ENCODE data around the gene COP1.

COP1 gene

GRCh38 chr1:176066709-176067108 lies 140.4 kb downstream of the COP1 start:
- Histone ChIP-seq H3K36me3 (ENCODE audit: insufficient read depth, low read length) (no peaks in the 10 kb centered on the region), H3K27ac (no peak overlapping the region), H3K4me3 (no peak overlapping the region), H3K9ac (ENCODE audit: insufficient read length) (no peak overlapping the region), H3K9me3 (ENCODE audit: low read depth, low read length) (no peaks in the 10 kb centered on the region)
- TF ChIP-seq FOXP2 (optimal IDR thresholded peaks at IDR 0.05; ENCODE audit: control extremely low read depth, extremely low read length, insufficient read depth) (no peak), POLR2AphosphoS5 (IDR thresholded peaks at IDR 0.05; ENCODE audit: borderline replicate concordance, low read depth, low read length) (no peak), EZH2 (IDR thresholded peaks at IDR 0.05) (no peak)
- DNase-seq (ENCODE audit: low read depth, low spot score) = no peak

- no peak for DNase-seq (ENCODE audit: low read depth, low spot score)
- Histone ChIP-seq H3K36me3 (ENCODE audit: insufficient read depth, low read length) (no peaks in the 10 kb centered on the region), H3K27ac (no peak overlapping the region), H3K9ac (ENCODE audit: insufficient read length) (no peak overlapping the region), H3K9me3 (ENCODE audit: low read depth, low read length) (no peaks in the 10 kb centered on the region), H3K4me3 (no peak overlapping the region)
- no peak for TF ChIP-seq EZH2 (IDR thresholded peaks at IDR 0.05)
- no peak for TF ChIP-seq POLR2AphosphoS5 (IDR thresholded peaks at IDR 0.05; ENCODE audit: borderline replicate concordance, low read depth, low read length)
- TF ChIP-seq FOXP2 (optimal IDR thresholded peaks at IDR 0.05; ENCODE audit: control extremely low read depth, extremely low read length, insufficient read depth) = no peak
Observed at GRCh38 chr1:176058686-176059085, 148.4 kb downstream of the COP1 start.

- Histone ChIP-seq H3K9me3 (ENCODE audit: low read depth, low read length) (no peaks in the 10 kb centered on the region), H3K36me3 (ENCODE audit: insufficient read depth, low read length) (no peaks in the 10 kb centered on the region), H3K4me3 (no peak overlapping the region), H3K27ac (no peak overlapping the region), H3K9ac (ENCODE audit: insufficient read length) (no peak overlapping the region)
- TF ChIP-seq POLR2AphosphoS5 (IDR thresholded peaks at IDR 0.05; ENCODE audit: borderline replicate concordance, low read depth, low read length) = no peak
- TF ChIP-seq FOXP2 (optimal IDR thresholded peaks at IDR 0.05; ENCODE audit: control extremely low read depth, extremely low read length, insufficient read depth) = no peak
- no peak for TF ChIP-seq EZH2 (IDR thresholded peaks at IDR 0.05)
- DNase-seq (ENCODE audit: low read depth, low spot score) = no peak
Observed at GRCh38 chr1:176056312-176056711, 150.8 kb downstream of the COP1 start.

- no peak overlapping the region for H3K27ac ChIP-seq
- H3K9me3 ChIP-seq (ENCODE audit: low read depth, low read length) = no peaks in the 10 kb centered on the region
- no peak overlapping the region for H3K9ac ChIP-seq (ENCODE audit: insufficient read length)
- TF ChIP-seq EZH2 (IDR thresholded peaks at IDR 0.05) (no peak), POLR2AphosphoS5 (IDR thresholded peaks at IDR 0.05; ENCODE audit: borderline replicate concordance, low read depth, low read length) (no peak), FOXP2 (optimal IDR thresholded peaks at IDR 0.05; ENCODE audit: control extremely low read depth, extremely low read length, insufficient read depth) (no peak)
- H3K4me3 ChIP-seq = no peak overlapping the region
- H3K36me3 ChIP-seq (ENCODE audit: insufficient read depth, low read length) = no peaks in the 10 kb centered on the region
- no peak for DNase-seq (ENCODE audit: low read depth, low spot score)
Observed at GRCh38 chr1:176055398-176055797, 151.7 kb downstream of the COP1 start.

GRCh38 chr1:176051902-176052518 lies 155.1 kb downstream of the COP1 start:
- Histone ChIP-seq H3K4me3 (no peak overlapping the region), H3K9ac (ENCODE audit: insufficient read length) (no peak overlapping the region), H3K36me3 (ENCODE audit: insufficient read depth, low read length) (no peaks in the 10 kb centered on the region), H3K27ac (no peak overlapping the region), H3K9me3 (ENCODE audit: low read depth, low read length) (no peaks in the 10 kb centered on the region)
- DNase-seq (ENCODE audit: low read depth, low spot score) = no peak
- TF ChIP-seq POLR2AphosphoS5 (IDR thresholded peaks at IDR 0.05; ENCODE audit: borderline replicate concordance, low read depth, low read length) (no peak), EZH2 (IDR thresholded peaks at IDR 0.05) (no peak), FOXP2 (optimal IDR thresholded peaks at IDR 0.05; ENCODE audit: control extremely low read depth, extremely low read length, insufficient read depth) (no peak)

GRCh38 chr1:176051402-176051801 lies 155.7 kb downstream of the COP1 start:
- TF ChIP-seq POLR2AphosphoS5 (IDR thresholded peaks at IDR 0.05; ENCODE audit: borderline replicate concordance, low read depth, low read length) = no peak
- TF ChIP-seq EZH2 (IDR thresholded peaks at IDR 0.05) = no peak
- no peak for TF ChIP-seq FOXP2 (optimal IDR thresholded peaks at IDR 0.05; ENCODE audit: control extremely low read depth, extremely low read length, insufficient read depth)
- no peak for DNase-seq (ENCODE audit: low read depth, low spot score)
- Histone ChIP-seq H3K36me3 (ENCODE audit: insufficient read depth, low read length) (no peaks in the 10 kb centered on the region), H3K9ac (ENCODE audit: insufficient read length) (no peak overlapping the region), H3K27ac (no peak overlapping the region), H3K9me3 (ENCODE audit: low read depth, low read length) (no peaks in the 10 kb centered on the region), H3K4me3 (no peak overlapping the region)

GRCh38 chr1:176049582-176049981 lies 157.5 kb downstream of the COP1 start:
- Histone ChIP-seq H3K4me3 (no peak overlapping the region), H3K27ac (peak overlapping the region; percentile 34; the same call in 1 of the 2 replicates), H3K9me3 (ENCODE audit: low read depth, low read length) (no peaks in the 10 kb centered on the region), H3K36me3 (ENCODE audit: insufficient read depth, low read length) (no peaks in the 10 kb centered on the region), H3K9ac (ENCODE audit: insufficient read length) (no peak overlapping the region)
- DNase-seq (ENCODE audit: low read depth, low spot score) = no peak
- TF ChIP-seq FOXP2 (optimal IDR thresholded peaks at IDR 0.05; ENCODE audit: control extremely low read depth, extremely low read length, insufficient read depth) (no peak), POLR2AphosphoS5 (IDR thresholded peaks at IDR 0.05; ENCODE audit: borderline replicate concordance, low read depth, low read length) (no peak), EZH2 (IDR thresholded peaks at IDR 0.05) (no peak)

- no peak overlapping the region for H3K27ac ChIP-seq
- no peak overlapping the region for H3K9ac ChIP-seq (ENCODE audit: insufficient read length)
- H3K4me3 ChIP-seq = no peak overlapping the region
- TF ChIP-seq EZH2 (IDR thresholded peaks at IDR 0.05) (no peak), FOXP2 (optimal IDR thresholded peaks at IDR 0.05; ENCODE audit: control extremely low read depth, extremely low read length, insufficient read depth) (no peak), POLR2AphosphoS5 (IDR thresholded peaks at IDR 0.05; ENCODE audit: borderline replicate concordance, low read depth, low read length) (no peak)
- no peaks in the 10 kb centered on the region; the same call in 1 of the 2 replicates for H3K36me3 ChIP-seq (ENCODE audit: insufficient read depth, low read length)
- no peaks in the 10 kb centered on the region for H3K9me3 ChIP-seq (ENCODE audit: low read depth, low read length)
- DNase-seq (ENCODE audit: low read depth, low spot score) = no peak
Observed at GRCh38 chr1:176046926-176047325, 160.2 kb downstream of the COP1 start.

- Histone ChIP-seq H3K9me3 (ENCODE audit: low read depth, low read length) (no peaks in the 10 kb centered on the region), H3K36me3 (ENCODE audit: insufficient read depth, low read length) (peaks cover 7% of the 10 kb centered on the region), H3K27ac (no peak overlapping the region), H3K4me3 (no peak overlapping the region), H3K9ac (ENCODE audit: insufficient read length) (no peak overlapping the region)
- no peak for DNase-seq (ENCODE audit: low read depth, low spot score)
- no peak for TF ChIP-seq FOXP2 (optimal IDR thresholded peaks at IDR 0.05; ENCODE audit: control extremely low read depth, extremely low read length, insufficient read depth)
- TF ChIP-seq POLR2AphosphoS5 (IDR thresholded peaks at IDR 0.05; ENCODE audit: borderline replicate concordance, low read depth, low read length) = no peak
- no peak for TF ChIP-seq EZH2 (IDR thresholded peaks at IDR 0.05)
Observed at GRCh38 chr1:176043537-176043936, 163.5 kb downstream of the COP1 start.

Measured in SK-N-MC (cell line).